Upper lobe of right lung (tissue), 1 donor: ENCODE measurements around the gene ABCA3. TPM values are rescaled to one million over a fixed set of nuclear protein-coding genes. Genes with fewer than 3 reads are reported as not detected.

Experiments
- ATAC-seq: fragments of 200-7000 bp; cut with Tn5 transposase; one replicate; pipeline ENCODE4 v1.9.1; 2020; ENCODE audit warnings: mild to moderate bottlenecking, moderate library complexity
- DNase-seq: peaks from one replicate; pipeline ENCODE4 v3.0.0-alpha.2; 2020
- H3K27ac ChIP-seq: fragments of 200-600 bp; one replicate; pipeline ENCODE4 v1.8.0; 2022
- H3K27me3 ChIP-seq: fragments of 200-600 bp; one replicate; pipeline ENCODE4 v1.8.0; 2022; ENCODE audit warnings: mild to moderate bottlenecking
- H3K36me3 ChIP-seq: fragments of 200-600 bp; one replicate; pipeline ENCODE4 v1.8.0; 2022
- H3K4me1 ChIP-seq: fragments of 200-600 bp; one replicate; pipeline ENCODE4 v1.8.0; 2022
- H3K4me3 ChIP-seq: fragments of 200-600 bp; one replicate; pipeline ENCODE4 v1.8.0; 2022; ENCODE audit warnings: mild to moderate bottlenecking
- H3K9me3 ChIP-seq: fragments of 200-600 bp; one replicate; pipeline ENCODE4 v1.8.0; 2022
- CTCF ChIP-seq: fragments of 200-600 bp; IDR thresholded peaks from one replicate; pipeline ENCODE4 v1.8.0; 2022; ENCODE audit warnings: antibody characterized with exemption
- intact Hi-C: fragments of 100-400 bp; cut with DNase I; formaldehyde crosslinking; loops from one replicate; pipeline ENCODE4 v1.11.0; 2022
- total RNA-seq: library from RNA; stranded (reverse); fragmentation: NEBNext Ultra II Directional; extraction: Animal tissue kit (Norgen Biotek cat#: 25700); gene quantifications from one replicate; pipeline ENCODE4 v1.2.1, GENCODE V29; 2021
- donor health status: DM: no; HTN: yes; CAD: no; lungs with severe emphysema.

ABCA3 gene
- total RNA-seq, 1 donor from 2014 or later, result 598 TPM

- Histone ChIP-seq H3K9me3 (no peaks in the 10 kb centered on the region), H3K4me1 (no peaks in the 10 kb centered on the region), H3K4me3 (no peak overlapping the region), H3K27me3 (no peaks in the 10 kb centered on the region), H3K27ac (no peak overlapping the region), H3K36me3 (peaks cover 64% of the 10 kb centered on the region)
- intact Hi-C loops, result no loop called here
- TF ChIP-seq CTCF, result no peak
- DNase-seq, result no peak
- ATAC-seq, result peak; percentile 2
Observed at GRCh38 chr16:2295056-2295798, 45.3 kb downstream of the ABCA3 start.

GRCh38 chr16:2292221-2292620 lies 48.3 kb downstream of the ABCA3 start:
- intact Hi-C loops, result no loop called here
- Histone ChIP-seq H3K4me1 (no peaks in the 10 kb centered on the region), H3K36me3 (peaks cover 75% of the 10 kb centered on the region), H3K27me3 (no peaks in the 10 kb centered on the region), H3K27ac (no peak overlapping the region), H3K4me3 (no peak overlapping the region), H3K9me3 (no peaks in the 10 kb centered on the region)
- ATAC-seq, result no peak
- DNase-seq, result no peak
- TF ChIP-seq CTCF, result no peak

GRCh38 chr16:2289282-2289681 lies 51.2 kb downstream of the ABCA3 start:
- no peak overlapping the region for H3K4me3 ChIP-seq
- H3K4me1 ChIP-seq, result no peaks in the 10 kb centered on the region
- no peak overlapping the region for H3K27ac ChIP-seq
- H3K27me3 ChIP-seq, result no peaks in the 10 kb centered on the region
- H3K36me3 ChIP-seq, result peaks cover 74% of the 10 kb centered on the region
- intact Hi-C loops, result no loop called here
- DNase-seq (peak; percentile 65), ATAC-seq (peak; percentile 2)
- no peak for TF ChIP-seq CTCF
- no peaks in the 10 kb centered on the region for H3K9me3 ChIP-seq

DNA sequence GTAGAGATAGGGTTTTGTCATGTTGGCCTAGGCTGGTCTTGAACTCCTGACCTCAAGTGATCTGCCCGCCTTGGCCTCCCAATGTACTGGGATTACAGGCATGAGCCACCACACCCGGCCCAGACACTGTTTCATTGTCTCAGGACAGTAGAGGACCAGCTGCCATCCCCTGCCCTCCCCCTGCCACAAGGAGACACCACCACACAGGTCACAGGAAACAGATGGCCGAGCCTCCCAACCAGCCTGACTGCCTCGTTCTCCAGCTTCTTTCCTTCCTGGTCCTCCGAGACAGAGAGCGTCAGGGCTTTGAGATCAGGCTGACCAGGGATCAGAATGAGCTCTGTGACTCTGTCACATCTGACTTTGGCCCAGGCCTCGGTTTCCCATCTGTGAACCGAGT lies 51.8 kb downstream of the ABCA3 start:
- TF ChIP-seq CTCF, result no peak
- Histone ChIP-seq H3K36me3 (peaks cover 69% of the 10 kb centered on the region), H3K4me1 (no peaks in the 10 kb centered on the region), H3K9me3 (no peaks in the 10 kb centered on the region), H3K27ac (no peak overlapping the region), H3K4me3 (no peak overlapping the region), H3K27me3 (no peaks in the 10 kb centered on the region)
- no peak for DNase-seq
- intact Hi-C loops, result no loop called here
- ATAC-seq, result no peak

GRCh38 chr16:2287916-2288547 lies 52.5 kb downstream of the ABCA3 start:
- intact Hi-C loops, result no loop called here
- no peak for TF ChIP-seq CTCF

More at GRCh38 chr16:2287916-2288547, 52.5 kb downstream of the ABCA3 start:
- DNase-seq, result no peak
- Histone ChIP-seq H3K27ac (no peak overlapping the region), H3K9me3 (no peaks in the 10 kb centered on the region), H3K36me3 (peaks cover 67% of the 10 kb centered on the region), H3K27me3 (no peaks in the 10 kb centered on the region), H3K4me3 (no peak overlapping the region), H3K4me1 (no peaks in the 10 kb centered on the region)
- ATAC-seq, result no peak
